Mucosa of descending colon (tissue), 3 donors: Measurements from ENCODE around the gene CEP135. TPM values are rescaled to one million over a fixed set of nuclear protein-coding genes. Genes with fewer than 3 reads are reported as not detected.

Experiments used
- ATAC-seq: fragments of 200-7000 bp; cut with Tn5 transposase; one replicate; pipeline ENCODE4 v1.9.1; 2020; ENCODE audit warnings: mild to moderate bottlenecking, moderate library complexity
- DNase-seq, 3 donors: peaks; one replicate each; pipeline ENCODE4 v3.0.0-alpha.2; 2020
- H3K36me3 ChIP-seq: fragments of 200-600 bp; one replicate; pipeline ENCODE4 v1.8.0; 2021; ENCODE audit warnings: low read depth, mild to moderate bottlenecking
- H3K4me1 ChIP-seq: fragments of 200-600 bp; one replicate; pipeline ENCODE4 v1.8.0; 2021; ENCODE audit warnings: low read depth, mild to moderate bottlenecking
- H3K4me3 ChIP-seq: fragments of 200-600 bp; one replicate; pipeline ENCODE4 v1.8.0; 2021; ENCODE audit warnings: mild to moderate bottlenecking
- H3K9me3 ChIP-seq: fragments of 200-600 bp; one replicate; pipeline ENCODE4 v1.8.0; 2021; ENCODE audit warnings: mild to moderate bottlenecking
- CTCF ChIP-seq: fragments of 200-600 bp; IDR thresholded peaks from one replicate; pipeline ENCODE4 v1.8.0; 2022; ENCODE audit warnings: antibody characterized with exemption, mild to moderate bottlenecking
- intact Hi-C, 2 donors: fragments of 100-400 bp; cut with DNase I in 1 of 2; cut with micrococcal nuclease in 1 of 2; formaldehyde crosslinking; loops; one replicate each; pipeline versions ENCODE4 v1.11.0 to v1.11.1; 2022; cut with DNase I, micrococcal nuclease
- total RNA-seq, 3 donors: library from RNA; stranded (reverse); fragmentation: NEBNext Ultra II Directional in 2 of 3; extraction: Animal tissue kit (Norgen Biotek cat#: 25700) in 2 of 3; gene quantifications; one replicate each; pipeline versions ENCODE4 v1.2.1 to v1.2.4, GENCODE V29; 2021 to 2023
- donor health status: DM: no; HTN: no; CAD: no; lungs with moderate emphysema.
- donor health status: DM: no; HTN: no; CAD: no.
- donor health status: DM: no; HTN: yes; CAD: no.

CEP135 gene
- total RNA-seq, 3 donors from 2014 or later = 3.8 to 6.9 (median 5.9) TPM

- Histone ChIP-seq H3K9me3 (no peaks in the 10 kb centered on the region), H3K4me3 (no peak overlapping the region), H3K4me1 (no peaks in the 10 kb centered on the region), H3K36me3 (no peaks in the 10 kb centered on the region)
- DNase-seq (no peak), ATAC-seq (no peak)
- no peak for TF ChIP-seq CTCF
- intact Hi-C loops = no loop called here
Observed at GRCh38 chr4:56028165-56028564, 79.4 kb downstream of the CEP135 start.

GRCh38 chr4:56038487-56039162 lies 89.9 kb downstream of the CEP135 start:
- ATAC-seq = no peak
- no peak for TF ChIP-seq CTCF

GRCh38 chr4:56040842-56041241 lies 92.1 kb downstream of the CEP135 start:
- TF ChIP-seq CTCF = no peak
- DNase-seq (no peak), ATAC-seq (no peak)
- Histone ChIP-seq H3K4me1 (no peaks in the 10 kb centered on the region), H3K36me3 (no peaks in the 10 kb centered on the region), H3K4me3 (no peak overlapping the region), H3K9me3 (no peaks in the 10 kb centered on the region)
- intact Hi-C loops = no loop called here

More at GRCh38 chr4:56038487-56039162, 89.9 kb downstream of the CEP135 start:
- H3K4me3 ChIP-seq = no peak overlapping the region
- no peaks in the 10 kb centered on the region for H3K4me1 ChIP-seq
- H3K36me3 ChIP-seq = no peaks in the 10 kb centered on the region
- intact Hi-C loops = no loop called here
- no peaks in the 10 kb centered on the region for H3K9me3 ChIP-seq
- DNase-seq = no peak

GRCh38 chr4:56042225-56042624 lies 93.5 kb downstream of the CEP135 start:
- no peak for TF ChIP-seq CTCF
- Histone ChIP-seq H3K9me3 (no peaks in the 10 kb centered on the region), H3K4me1 (no peaks in the 10 kb centered on the region), H3K36me3 (no peaks in the 10 kb centered on the region), H3K4me3 (no peak overlapping the region)
- DNase-seq = no peak
- ATAC-seq = no peak
- intact Hi-C loops = no loop called here

GRCh38 chr4:56048383-56048701 lies 99.6 kb downstream of the CEP135 start:
- no peaks in the 10 kb centered on the region for H3K36me3 ChIP-seq
- no peaks in the 10 kb centered on the region for H3K9me3 ChIP-seq
- ATAC-seq = peak; percentile 46
- H3K4me1 ChIP-seq = no peaks in the 10 kb centered on the region
- no peak for DNase-seq
- TF ChIP-seq CTCF = no peak
- intact Hi-C loops = no loop called here
- H3K4me3 ChIP-seq = no peak overlapping the region
